Measurements from ENCODE around the gene VLDLR.

VLDLR gene

DNA sequence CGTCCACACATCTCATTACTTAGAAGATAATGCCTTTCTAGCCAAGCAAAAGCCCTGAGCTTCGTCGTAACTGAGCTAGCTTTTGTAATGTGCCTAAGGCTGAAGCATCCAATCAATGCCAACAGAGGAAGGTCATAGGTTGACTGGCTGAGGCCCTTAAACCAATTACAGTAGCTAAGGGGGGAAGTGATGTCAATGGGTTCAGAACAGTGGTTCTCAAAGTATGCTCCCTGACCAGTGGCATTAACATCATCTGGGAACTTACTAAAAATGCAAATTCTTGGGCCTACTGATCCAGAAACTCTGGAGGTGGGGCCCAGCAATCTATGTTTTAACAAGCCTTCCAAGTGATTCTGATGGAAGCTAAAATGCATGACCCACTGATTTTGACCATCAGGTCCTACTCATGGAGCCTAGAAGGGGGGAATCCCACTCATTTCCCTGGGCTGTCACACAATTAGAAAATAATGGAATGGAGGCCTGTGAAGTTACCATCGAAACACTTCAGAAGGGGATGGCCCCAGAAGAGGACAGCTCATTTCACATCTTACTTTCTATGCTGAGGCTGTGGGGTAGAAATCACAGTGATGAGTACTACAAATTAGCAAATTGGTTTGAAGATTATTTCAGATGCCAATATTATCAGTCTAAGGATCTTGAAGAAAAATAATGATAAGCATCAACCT, 4.8 kb upstream of the VLDLR start:
- TF ChIP-seq, protein P1, sequence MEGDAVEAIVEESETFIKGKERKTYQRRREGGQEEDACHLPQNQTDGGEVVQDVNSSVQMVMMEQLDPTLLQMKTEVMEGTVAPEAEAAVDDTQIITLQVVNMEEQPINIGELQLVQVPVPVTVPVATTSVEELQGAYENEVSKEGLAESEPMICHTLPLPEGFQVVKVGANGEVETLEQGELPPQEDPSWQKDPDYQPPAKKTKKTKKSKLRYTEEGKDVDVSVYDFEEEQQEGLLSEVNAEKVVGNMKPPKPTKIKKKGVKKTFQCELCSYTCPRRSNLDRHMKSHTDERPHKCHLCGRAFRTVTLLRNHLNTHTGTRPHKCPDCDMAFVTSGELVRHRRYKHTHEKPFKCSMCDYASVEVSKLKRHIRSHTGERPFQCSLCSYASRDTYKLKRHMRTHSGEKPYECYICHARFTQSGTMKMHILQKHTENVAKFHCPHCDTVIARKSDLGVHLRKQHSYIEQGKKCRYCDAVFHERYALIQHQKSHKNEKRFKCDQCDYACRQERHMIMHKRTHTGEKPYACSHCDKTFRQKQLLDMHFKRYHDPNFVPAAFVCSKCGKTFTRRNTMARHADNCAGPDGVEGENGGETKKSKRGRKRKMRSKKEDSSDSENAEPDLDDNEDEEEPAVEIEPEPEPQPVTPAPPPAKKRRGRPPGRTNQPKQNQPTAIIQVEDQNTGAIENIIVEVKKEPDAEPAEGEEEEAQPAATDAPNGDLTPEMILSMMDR (IDR thresholded peaks at IDR 0.05; ENCODE audit: borderline replicate concordance, control extremely low read depth, extremely low read depth, insufficient read depth, missing control alignments), result no peak
- in situ Hi-C loops (cut with MboI; ENCODE audit: low sequenced_read_pairs, unreplicated experiment), result no loop called here
- DNase-seq (ENCODE audit: low spot score), result peak; percentile 41

DNA sequence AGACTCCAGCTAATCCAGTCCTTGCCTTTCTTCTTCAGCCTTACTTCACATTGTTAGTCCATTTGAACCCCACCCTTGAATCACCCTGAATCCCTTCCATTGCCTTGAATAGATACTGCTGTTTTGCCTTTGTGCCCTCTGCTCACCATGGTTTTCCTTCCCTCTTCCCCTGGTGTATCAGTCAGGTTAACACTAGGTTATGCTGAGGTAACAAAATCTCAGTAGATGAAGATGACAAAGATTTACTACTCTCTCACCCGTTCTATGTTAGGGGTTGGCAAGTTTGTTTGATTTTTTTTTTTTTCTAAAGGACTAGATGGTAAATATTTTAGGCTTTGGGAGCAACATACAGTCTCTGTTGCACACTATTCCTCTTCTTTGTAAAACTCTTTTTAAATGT, 3.3 kb upstream of the VLDLR start:
- no peak for DNase-seq (ENCODE audit: low spot score)
- in situ Hi-C loops (cut with MboI; ENCODE audit: low sequenced_read_pairs, unreplicated experiment), result no loop called here
- TF ChIP-seq, protein P1 (IDR thresholded peaks at IDR 0.05; ENCODE audit: borderline replicate concordance, control extremely low read depth, extremely low read depth, insufficient read depth, missing control alignments), result no peak

DNA sequence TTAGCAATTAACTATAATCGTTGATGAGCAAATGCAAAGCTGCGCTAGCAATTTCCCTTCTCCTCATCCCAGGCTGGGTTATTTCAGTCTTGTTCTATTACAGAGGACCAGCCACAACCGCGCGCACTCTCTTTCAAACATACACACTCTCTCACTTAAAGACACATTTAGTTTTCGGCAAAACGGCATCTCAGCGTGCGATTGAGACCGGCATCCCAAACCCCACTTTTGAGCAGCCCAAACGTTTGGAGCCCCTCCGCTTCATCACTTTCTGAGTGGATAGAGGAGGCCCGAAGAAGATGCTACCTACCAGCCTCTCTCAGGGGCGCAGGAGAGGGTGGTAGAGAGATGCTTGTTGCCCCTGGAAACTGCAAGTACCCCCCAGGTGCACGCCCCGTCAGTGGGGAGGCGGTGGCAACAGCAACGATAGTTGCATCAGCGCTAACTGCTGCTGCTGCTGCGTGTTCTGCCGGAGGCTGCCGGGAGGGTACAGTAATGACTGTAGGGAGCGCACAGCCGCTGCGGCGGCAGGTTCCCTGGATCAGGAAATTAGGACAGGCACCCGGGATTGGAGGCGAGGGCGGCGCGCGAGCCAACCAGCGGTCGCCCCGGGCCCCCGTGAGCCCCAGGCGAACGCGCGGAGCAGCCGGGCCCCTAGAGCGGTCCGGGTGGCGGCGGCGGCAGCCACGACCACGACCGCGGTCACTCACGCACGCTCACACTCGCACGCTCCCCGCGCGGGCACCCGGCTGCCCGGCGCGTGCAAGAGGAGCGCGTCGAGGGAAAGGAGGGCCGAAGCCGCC, 467 bp upstream of the VLDLR start:
- DNase-seq (ENCODE audit: low spot score), result no peak
- TF ChIP-seq, protein P1 (IDR thresholded peaks at IDR 0.05; ENCODE audit: borderline replicate concordance, control extremely low read depth, extremely low read depth, insufficient read depth, missing control alignments), result no peak
- in situ Hi-C loops (cut with MboI; ENCODE audit: low sequenced_read_pairs, unreplicated experiment), result no loop called here

DNA sequence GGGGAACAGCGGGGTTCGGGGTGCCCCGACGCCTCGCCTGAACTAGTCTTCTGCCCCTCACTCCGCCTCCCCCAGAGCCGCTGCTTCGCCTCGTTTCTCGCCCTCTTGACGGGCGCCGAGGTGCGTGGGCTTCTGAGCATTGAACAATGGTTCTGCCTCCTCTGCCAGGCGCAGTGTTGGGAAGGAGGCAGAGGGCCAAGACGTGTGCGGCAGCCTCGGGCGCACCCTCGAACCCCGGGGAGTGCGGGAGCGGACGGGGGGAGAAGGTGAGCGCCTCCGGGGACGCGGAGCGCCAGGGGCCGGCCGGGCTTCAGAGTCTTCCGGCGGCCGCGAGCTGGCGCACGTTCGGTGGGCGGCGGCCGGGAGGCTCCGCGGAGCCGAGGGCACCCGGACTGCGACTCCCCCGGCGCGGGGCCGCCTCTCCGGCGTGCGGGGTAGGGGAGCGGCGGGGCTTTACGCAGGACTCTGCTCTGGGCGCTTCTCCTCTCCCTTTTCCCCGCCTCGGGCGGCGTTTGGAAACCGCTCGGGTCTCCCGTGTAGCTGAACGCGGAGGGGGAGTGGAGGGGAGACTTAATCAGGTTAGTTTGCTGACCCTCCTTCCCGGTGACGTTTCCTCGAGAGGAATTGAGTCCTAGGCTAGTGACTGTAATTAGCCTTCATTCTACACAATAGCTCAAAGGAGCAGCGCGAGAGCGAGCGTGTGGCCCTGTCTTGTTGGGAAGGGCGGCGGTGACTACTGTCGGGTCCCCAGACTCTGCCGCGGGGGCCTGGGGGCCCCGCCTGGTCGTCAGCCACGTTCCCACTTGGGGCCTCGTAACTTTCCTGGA, 1.1 kb downstream of the VLDLR start:
- DNase-seq (ENCODE audit: low spot score), result peak; percentile 55
- TF ChIP-seq, protein P1 (IDR thresholded peaks at IDR 0.05; ENCODE audit: borderline replicate concordance, control extremely low read depth, extremely low read depth, insufficient read depth, missing control alignments), result no peak
- in situ Hi-C loops (cut with MboI; ENCODE audit: low sequenced_read_pairs, unreplicated experiment), result no loop called here

DNA sequence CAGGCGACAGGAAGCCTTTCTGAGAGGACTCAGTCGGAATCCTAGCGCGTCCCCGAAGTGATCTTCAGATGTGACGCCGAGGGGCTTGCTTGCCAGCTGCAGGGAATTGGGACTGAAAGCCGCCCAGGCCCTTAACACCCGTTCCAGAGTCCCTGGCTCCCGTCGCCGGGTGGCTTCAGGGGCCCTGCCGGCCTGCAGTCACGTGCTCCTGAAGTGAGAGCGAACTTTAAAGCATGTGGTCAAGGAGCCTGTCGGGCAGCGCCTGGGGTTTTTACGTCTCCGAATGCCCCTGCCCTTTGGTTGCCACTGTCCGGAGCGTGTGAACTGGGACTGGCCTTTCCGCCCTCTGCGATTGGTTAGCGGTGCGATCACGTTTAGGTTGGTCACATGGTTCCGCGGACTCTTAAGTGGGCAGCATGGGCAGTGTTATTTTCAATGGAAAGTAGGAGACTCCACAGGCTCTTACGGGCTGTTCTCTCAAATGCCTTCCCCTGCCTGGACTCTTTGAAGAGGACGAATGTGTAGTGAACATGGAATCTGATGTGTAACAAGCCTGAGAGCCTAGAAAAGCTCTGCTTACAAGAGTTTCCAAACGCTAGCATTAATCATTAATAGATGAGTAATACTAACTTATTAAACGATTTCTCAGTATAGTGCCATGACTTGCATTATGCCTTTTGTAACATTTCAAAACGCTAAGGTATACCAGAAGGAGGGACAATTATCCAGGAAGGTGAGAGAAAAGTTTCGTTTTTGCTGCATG, 1.9 kb downstream of the VLDLR start:
- DNase-seq (ENCODE audit: low spot score), result no peak
- in situ Hi-C loops (cut with MboI; ENCODE audit: low sequenced_read_pairs, unreplicated experiment), result no loop called here
- TF ChIP-seq, protein P1 (IDR thresholded peaks at IDR 0.05; ENCODE audit: borderline replicate concordance, control extremely low read depth, extremely low read depth, insufficient read depth, missing control alignments), result no peak

Data from GM13976 (cell line).